ENCODE data around the gene LTBP4.
A peak's percentile ranks its signal among the peaks of the same experiment; 100 is the strongest.

The LTBP4 gene

DNA sequence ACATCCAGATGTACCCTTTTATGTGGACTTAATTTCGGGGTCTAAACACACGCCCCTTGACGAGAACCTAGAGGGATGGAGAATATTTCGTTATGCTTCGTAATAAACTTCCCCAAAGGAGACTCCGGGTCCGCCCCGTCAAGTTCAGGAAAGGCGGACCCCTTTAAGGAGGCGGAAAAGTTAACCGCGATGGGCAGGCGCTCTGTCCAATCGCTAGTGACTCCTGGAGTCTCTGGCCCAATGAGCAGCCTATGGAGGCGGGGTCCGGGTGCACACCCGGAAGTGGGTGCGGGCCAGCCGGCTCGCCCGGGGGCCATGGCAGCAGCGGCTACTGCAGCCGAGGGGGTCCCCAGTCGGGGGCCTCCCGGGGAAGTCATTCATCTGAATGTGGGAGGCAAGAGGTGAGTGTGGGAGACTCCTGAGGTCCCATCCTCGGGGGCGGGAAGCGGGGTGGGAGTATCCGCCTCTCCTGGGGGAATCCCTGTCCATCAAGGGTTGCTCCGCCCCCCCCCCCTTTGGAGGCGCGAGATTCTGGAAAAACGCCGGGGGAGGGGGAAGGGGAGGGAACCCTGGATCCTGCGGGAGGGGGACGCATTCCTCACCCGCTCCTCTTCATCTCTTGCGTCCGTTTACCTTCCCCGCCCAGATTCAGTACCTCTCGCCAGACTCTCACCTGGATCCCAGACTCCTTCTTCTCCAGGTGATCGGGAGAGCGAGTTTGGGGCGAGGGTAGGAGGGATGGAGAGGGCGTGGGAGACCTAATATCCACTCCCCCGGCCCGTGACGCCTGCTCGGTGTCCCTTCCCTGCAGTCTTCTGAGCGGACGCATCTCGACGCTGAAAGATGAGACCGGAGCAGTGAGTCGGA is 24.4 kb upstream of the LTBP4 start, which contains the start of gene SHKBP1:
SHKBP1 (plus strand) TSS at position 289 of the 867 bp plus-strand sequence; CDS start at position 316, 27 bp downstream.
- TF ChIP-seq CTCF (conservative IDR thresholded peaks at IDR 0.05) = no peak

DNA sequence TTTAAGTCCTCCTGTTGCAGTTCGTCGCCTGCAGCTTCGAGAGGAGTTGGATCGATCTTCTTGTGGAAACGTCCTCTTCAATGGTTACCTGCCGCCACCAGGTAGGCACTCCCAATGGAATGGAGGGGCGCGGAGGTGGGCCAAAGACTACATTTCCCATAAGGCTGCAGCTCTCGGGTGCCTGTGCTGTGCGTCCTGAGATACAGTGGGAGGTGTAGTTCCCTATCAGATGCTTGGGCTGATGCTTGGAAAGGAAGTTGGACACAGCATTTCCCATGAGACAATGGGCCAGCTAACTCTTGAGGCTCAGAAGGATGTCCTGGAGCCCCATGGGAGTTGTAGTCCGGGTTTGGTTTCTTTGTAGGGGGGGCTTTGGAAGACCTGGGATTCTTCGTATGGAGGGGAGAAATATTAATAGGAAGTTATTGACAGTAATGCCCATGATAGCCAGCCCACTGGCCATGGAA is 22.7 kb upstream of the LTBP4 start:
- no peak overlapping the region for H3K27ac ChIP-seq
- TF ChIP-seq CTCF (conservative IDR thresholded peaks at IDR 0.05) = no peak

More for the DNA sequence above, 24.4 kb upstream of the LTBP4 start, which contains the start of gene SHKBP1:
- H3K27ac ChIP-seq = peak within 1 kb of the TSS; percentile 60; the same call in 1 of the 2 replicates

GRCh38 chr19:40580619-40581018 is 20.6 kb upstream of the LTBP4 start:
- no peak for TF ChIP-seq CTCF (conservative IDR thresholded peaks at IDR 0.05)
- no peak overlapping the region for H3K27ac ChIP-seq

GRCh38 chr19:40581531-40581930 is 19.6 kb upstream of the LTBP4 start:
- no peak for TF ChIP-seq CTCF (conservative IDR thresholded peaks at IDR 0.05)
- no peak overlapping the region for H3K27ac ChIP-seq

DNA sequence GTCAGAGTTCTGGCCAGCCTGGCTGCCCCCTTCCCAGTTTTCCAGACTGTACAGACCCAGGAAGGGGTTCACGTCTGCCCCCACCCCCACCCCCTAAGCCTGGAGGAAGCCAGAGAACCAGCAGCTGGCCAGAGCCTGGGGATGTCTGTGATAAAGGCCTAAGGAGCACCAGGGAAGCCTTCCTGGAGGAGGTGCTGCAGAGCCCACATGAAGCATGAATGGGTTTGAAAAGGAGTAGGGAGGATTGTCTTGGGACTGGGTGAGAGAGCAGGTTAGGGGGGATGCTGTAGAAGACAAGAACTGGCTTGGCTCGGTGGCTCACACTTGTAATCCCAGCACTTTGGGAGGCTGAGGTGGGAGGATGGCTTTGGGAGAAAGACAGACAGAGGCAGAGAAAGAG is 18.7 kb upstream of the LTBP4 start:
- no peak for TF ChIP-seq CTCF (conservative IDR thresholded peaks at IDR 0.05)
- H3K27ac ChIP-seq = no peak overlapping the region

DNA sequence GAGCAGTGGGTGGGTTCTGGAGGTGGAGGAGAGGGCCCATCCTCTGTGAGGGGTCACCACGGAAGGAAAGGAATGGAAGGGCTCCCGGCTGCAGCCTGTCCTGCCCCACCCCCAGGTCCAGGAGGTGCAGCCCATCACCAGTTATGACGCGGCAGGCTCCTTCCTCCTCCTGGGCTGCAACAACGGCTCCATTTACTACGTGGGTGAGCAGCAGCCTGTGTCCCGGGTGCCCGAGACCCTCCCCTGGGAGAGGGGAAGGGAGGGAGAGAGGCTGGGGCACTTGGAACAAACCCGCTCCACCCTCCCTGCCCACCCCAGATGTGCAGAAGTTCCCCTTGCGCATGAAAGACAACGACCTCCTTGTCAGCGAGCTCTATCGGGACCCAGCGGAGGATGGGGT is 17.9 kb upstream of the LTBP4 start:
- H3K27ac ChIP-seq = no peak overlapping the region
- TF ChIP-seq CTCF (conservative IDR thresholded peaks at IDR 0.05) = no peak

DNA sequence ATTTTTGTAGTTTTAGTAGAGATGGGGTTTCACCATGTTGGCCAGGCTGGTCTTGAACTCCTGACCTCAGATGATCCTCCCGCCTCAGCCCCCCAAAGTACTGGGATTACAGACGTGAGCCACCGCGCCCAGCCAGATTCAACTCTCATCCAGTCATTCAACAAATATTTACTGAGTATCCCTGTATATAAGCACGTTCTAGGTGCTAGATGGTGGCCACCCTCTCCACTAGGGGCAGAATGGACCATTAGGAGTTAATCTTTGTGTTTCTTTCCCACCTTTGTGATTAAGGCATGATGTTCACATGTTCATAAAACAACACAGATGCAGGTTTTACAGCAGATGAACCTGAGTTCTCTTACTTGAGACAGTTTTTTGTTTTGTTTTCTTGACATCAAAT is 17.2 kb upstream of the LTBP4 start:
- no peak overlapping the region for H3K27ac ChIP-seq
- peak; percentile 40; the same call in 1 of the 2 replicates for TF ChIP-seq CTCF (conservative IDR thresholded peaks at IDR 0.05)

Measured in VCaP (cell line).